Colonic mucosa (tissue), 4 donors: ENCODE data around the gene DYSF. TPM values are rescaled to one million over a fixed set of nuclear protein-coding genes. Genes with fewer than 3 reads are reported as not detected.

Source experiments
- DNase-seq: peaks from one replicate; pipeline ENCODE4 v3.0.0-alpha.2; 2020
- H3K27ac ChIP-seq: fragments of 200-600 bp; one replicate; pipeline ENCODE4 v1.8.0; 2021
- H3K27me3 ChIP-seq: fragments of 200-600 bp; one replicate; pipeline ENCODE4 v1.8.0; 2021
- H3K36me3 ChIP-seq: fragments of 200-600 bp; one replicate; pipeline ENCODE4 v1.8.0; 2021
- H3K4me1 ChIP-seq: fragments of 200-600 bp; one replicate; pipeline ENCODE4 v1.8.0; 2021; ENCODE audit warnings: mild to moderate bottlenecking
- H3K4me3 ChIP-seq: fragments of 200-600 bp; one replicate; pipeline ENCODE4 v1.8.0; 2021
- H3K9ac ChIP-seq, 2 donors: one replicate each; pipeline ENCODE4 v1.7.0; 2013; ENCODE audit warnings: control low read depth in 2 of 2, low read depth in 2 of 2, low read length in 2 of 2
- H3K9me3 ChIP-seq: fragments of 200-600 bp; one replicate; pipeline ENCODE4 v1.8.0; 2021
- intact Hi-C: fragments of 100-400 bp; cut with DNase I; formaldehyde crosslinking; loops from one replicate; pipeline ENCODE4 v1.14.1; 2022
- total RNA-seq, 2 donors: library from RNA; stranded (reverse); fragmentation: NEBNext Ultra II Directional in 1 of 2; extraction: Animal tissue kit (Norgen Biotek cat#: 25700) in 1 of 2; gene quantifications; one replicate each; pipeline ENCODE4 v1.2.1, GENCODE V29; 2021
- TF ChIP-seq, protein P1 (sequence below): fragments of 200-600 bp; IDR thresholded peaks from one replicate; pipeline ENCODE4 v1.8.0; 2022; ENCODE audit warnings: antibody characterized with exemption, mild to moderate bottlenecking
- donor health status: healthy.
- donor health status: DM: no; HTN: no; CAD: no.
- donor health status: DM: no; HTN: no; CAD: no.

The DYSF gene
- total RNA-seq, 2 donors from 2014 or later, result 2.4 to 7.5 TPM

DNA sequence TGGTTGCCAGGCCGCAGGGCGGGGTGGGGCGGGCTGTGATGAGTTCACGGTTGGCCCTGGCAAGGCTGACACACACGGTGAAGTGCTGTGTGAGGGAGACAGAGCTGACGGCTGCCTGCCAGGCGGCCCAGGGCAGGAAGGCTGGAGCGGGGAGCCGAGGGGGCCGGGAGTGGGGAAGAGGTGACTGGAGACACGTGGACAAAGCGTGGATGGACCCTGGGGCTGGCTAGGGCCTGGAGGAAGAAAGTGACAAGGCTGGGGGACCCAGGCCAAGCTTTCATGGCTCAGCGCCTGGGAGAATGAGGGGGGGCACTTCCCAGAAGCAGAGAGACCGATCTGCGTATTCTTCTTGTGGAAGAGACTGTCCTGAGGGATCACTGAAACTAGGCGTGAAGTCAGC lies 123.2 kb downstream of the DYSF start:
- Histone ChIP-seq H3K27me3 (no peaks in the 10 kb centered on the region), H3K9me3 (no peaks in the 10 kb centered on the region), H3K27ac (no peak overlapping the region), H3K36me3 (no peaks in the 10 kb centered on the region), H3K9ac (no peak overlapping the region), H3K4me3 (no peak overlapping the region), H3K4me1 (no peaks in the 10 kb centered on the region)
- no peak for DNase-seq
- TF ChIP-seq, protein P1, sequence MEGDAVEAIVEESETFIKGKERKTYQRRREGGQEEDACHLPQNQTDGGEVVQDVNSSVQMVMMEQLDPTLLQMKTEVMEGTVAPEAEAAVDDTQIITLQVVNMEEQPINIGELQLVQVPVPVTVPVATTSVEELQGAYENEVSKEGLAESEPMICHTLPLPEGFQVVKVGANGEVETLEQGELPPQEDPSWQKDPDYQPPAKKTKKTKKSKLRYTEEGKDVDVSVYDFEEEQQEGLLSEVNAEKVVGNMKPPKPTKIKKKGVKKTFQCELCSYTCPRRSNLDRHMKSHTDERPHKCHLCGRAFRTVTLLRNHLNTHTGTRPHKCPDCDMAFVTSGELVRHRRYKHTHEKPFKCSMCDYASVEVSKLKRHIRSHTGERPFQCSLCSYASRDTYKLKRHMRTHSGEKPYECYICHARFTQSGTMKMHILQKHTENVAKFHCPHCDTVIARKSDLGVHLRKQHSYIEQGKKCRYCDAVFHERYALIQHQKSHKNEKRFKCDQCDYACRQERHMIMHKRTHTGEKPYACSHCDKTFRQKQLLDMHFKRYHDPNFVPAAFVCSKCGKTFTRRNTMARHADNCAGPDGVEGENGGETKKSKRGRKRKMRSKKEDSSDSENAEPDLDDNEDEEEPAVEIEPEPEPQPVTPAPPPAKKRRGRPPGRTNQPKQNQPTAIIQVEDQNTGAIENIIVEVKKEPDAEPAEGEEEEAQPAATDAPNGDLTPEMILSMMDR, result no peak
- intact Hi-C loops, result no loop called here

DNA sequence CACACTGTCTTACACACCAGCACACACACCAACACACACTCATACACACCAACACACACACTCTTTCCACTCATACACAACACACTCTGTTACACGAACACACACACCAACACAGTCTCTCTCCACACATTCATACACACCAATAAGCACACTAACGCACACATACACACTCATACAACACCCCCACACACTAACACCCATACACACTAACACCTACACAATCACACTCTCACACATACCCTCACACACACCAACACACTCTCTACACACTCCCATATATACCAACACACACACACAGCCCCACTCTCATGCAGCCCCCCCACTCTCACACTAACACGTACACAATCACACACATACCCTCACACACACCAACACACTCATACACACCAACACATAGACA lies 123.8 kb downstream of the DYSF start:
- Histone ChIP-seq H3K36me3 (no peaks in the 10 kb centered on the region), H3K4me3 (no peak overlapping the region), H3K9me3 (no peaks in the 10 kb centered on the region), H3K4me1 (no peaks in the 10 kb centered on the region), H3K27me3 (no peaks in the 10 kb centered on the region), H3K9ac (no peak overlapping the region), H3K27ac (no peak overlapping the region)
- TF ChIP-seq, protein P1, result no peak
- no peak for DNase-seq
- intact Hi-C loops, result no loop called here

DNA sequence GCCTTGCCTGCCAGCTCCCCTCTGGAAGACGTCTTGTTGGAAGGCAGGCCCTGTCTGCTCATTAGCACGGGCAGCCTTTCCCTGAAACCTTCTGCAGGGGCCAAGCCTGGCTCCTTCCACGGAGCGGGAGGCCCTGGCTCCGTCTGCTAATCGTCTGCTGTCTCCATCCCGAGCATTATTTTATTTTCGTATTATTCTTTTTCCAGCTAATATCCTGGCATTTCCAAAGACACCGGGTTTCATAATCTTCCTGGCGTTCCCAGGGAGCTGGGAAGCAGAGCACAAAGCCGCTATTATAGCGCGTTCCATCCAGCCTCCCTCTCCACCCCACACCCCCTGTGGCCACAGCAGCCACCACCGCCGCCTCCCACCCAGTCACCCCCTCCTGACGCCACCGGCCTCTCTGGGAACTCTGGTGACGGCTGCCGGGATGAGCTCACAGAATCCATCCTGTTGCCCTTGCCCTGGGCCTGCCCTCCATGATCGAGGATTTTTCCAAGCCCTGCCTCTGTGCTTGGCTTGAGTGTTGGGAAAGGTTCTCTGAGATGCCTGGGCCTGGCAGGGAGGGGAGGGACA lies 125.5 kb downstream of the DYSF start:
- no peak overlapping the region for H3K9ac ChIP-seq
- DNase-seq, result no peak

DNA sequence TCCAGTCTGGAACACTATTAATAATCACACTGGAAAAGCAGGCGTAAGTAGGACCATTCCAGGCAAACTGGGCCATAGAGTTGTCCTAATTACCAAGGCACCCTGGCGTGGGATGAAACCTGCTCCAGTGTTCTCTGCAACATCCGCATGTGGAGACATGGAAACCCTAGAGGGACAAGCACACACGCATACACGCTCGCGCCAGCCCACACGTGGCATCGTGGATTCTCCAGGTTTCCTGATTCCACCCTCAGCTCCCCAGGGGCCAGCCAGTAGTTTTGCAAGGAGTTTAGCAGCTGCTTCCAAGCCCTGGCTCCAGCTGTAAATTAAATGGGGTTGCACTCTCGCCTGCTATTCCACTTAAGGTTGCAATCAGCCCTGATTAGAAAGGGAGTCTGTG lies 127.7 kb downstream of the DYSF start:
- Histone ChIP-seq H3K4me3 (no peak overlapping the region), H3K27ac (no peak overlapping the region), H3K9me3 (no peaks in the 10 kb centered on the region), H3K27me3 (no peaks in the 10 kb centered on the region), H3K36me3 (no peaks in the 10 kb centered on the region), H3K4me1 (no peaks in the 10 kb centered on the region), H3K9ac (no peak overlapping the region)
- intact Hi-C loops, result no loop called here
- no peak for DNase-seq
- TF ChIP-seq, protein P1, result no peak

More for the DNA sequence above, 125.5 kb downstream of the DYSF start:
- intact Hi-C loops, result no loop called here
- Histone ChIP-seq H3K9me3 (no peaks in the 10 kb centered on the region), H3K4me3 (no peak overlapping the region), H3K36me3 (no peaks in the 10 kb centered on the region), H3K27ac (no peak overlapping the region), H3K4me1 (no peaks in the 10 kb centered on the region), H3K27me3 (no peaks in the 10 kb centered on the region)
- TF ChIP-seq, protein P1, result no peak

DNA sequence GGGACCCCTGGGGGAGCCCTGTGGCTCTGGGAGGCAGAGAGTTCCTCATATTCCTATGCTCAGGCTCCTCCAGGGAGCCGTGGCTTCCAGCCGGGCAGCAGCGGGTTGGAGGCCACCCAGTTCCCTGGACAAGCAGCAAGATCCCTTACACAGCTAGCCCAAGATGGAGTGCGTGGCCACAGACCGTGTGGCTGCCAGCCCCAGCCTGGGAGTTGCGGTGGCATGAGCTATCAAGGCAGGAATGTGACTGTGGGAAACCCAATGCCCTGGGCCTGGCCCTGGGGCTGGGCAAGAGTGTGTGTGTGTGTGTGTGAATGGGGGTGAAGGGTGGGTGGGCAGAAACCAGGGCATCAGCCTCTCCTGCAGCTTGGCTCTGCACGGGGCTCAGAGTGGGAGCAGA lies 130.5 kb downstream of the DYSF start:
- intact Hi-C loops, result no loop called here
- Histone ChIP-seq H3K27ac (no peak overlapping the region), H3K4me3 (no peak overlapping the region), H3K36me3 (no peaks in the 10 kb centered on the region), H3K9me3 (no peaks in the 10 kb centered on the region), H3K4me1 (no peaks in the 10 kb centered on the region), H3K27me3 (no peaks in the 10 kb centered on the region), H3K9ac (no peak overlapping the region)
- TF ChIP-seq, protein P1, result no peak
- DNase-seq, result no peak
